Activated CD4-positive, alpha-beta T cell treated with anti-CD3 and anti-CD28 coated beads for 36 hours (primary cell): ENCODE measurements around the gene KIF21B. TPM values are rescaled to one million over a fixed set of nuclear protein-coding genes. Genes with fewer than 3 reads are reported as not detected.
A peak's percentile ranks its signal among the peaks of the same experiment; 100 is the strongest.
"Not testable (repeated sequence)": the region's sequence is repeated elsewhere in the genome, so short reads cannot be mapped to it uniquely, and the experiment has no call there.

Experiments used
- ATAC-seq: fragments of 200-7000 bp; cut with Tn5 transposase; one replicate; pipeline ENCODE4 v1.10.0; 2021; ENCODE audit warnings: mild to moderate bottlenecking, moderate library complexity
- CTCF ChIA-PET: fragments of 350-600 bp; sonication (Branson Sonifier 250); formaldehyde crosslinking; loops from one replicate; lab custom pipeline; 2021; ENCODE audit warnings: antibody characterized with exemption; lab: Charles Lee
- POLR2A ChIA-PET: fragments of 350-600 bp; sonication (Branson Sonifier 250); formaldehyde crosslinking; loops from one replicate; lab custom pipeline; 2021; ENCODE audit warnings: antibody characterized with exemption, inconsistent platforms; lab: Charles Lee
- DNase-seq: peaks from one replicate; pipeline ENCODE4 v3.0.0-alpha.2; 2020
- H3K27ac Mint-ChIP-seq: one replicate; pipeline ENCODE4 v1.8.0; 2021; ENCODE audit warnings: mixed read lengths
- H3K27me3 Mint-ChIP-seq: one replicate; pipeline ENCODE4 v1.8.0; 2021; ENCODE audit warnings: mixed read lengths
- H3K36me3 Mint-ChIP-seq: one replicate; pipeline ENCODE4 v1.8.0; 2021; ENCODE audit warnings: low read depth, mixed read lengths
- H3K4me1 Mint-ChIP-seq: one replicate; pipeline ENCODE4 v1.8.0; 2021; ENCODE audit warnings: mixed read lengths
- H3K4me3 Mint-ChIP-seq: one replicate; pipeline ENCODE4 v1.8.0; 2021; ENCODE audit warnings: mild to moderate bottlenecking, moderate library complexity, mixed read lengths
- H3K9me3 Mint-ChIP-seq: one replicate; pipeline ENCODE4 v1.8.0; 2021; ENCODE audit warnings: low read depth, mixed read lengths
- intact Hi-C, 2 experiments: fragments of 100-400 bp; cut with DNase I in 1 of 2; cut with micrococcal nuclease in 1 of 2; formaldehyde crosslinking; loops; one replicate each; pipeline versions ENCODE4 v1.14.2 to v1.15.1; 2022 to 2024; cut with DNase I, micrococcal nuclease
- total RNA-seq, 2 experiments: library from RNA; stranded (reverse); gene quantifications; one replicate each; pipeline ENCODE4 v1.2.3, GENCODE V29; 2021

Gene KIF21B
- total RNA-seq, 2 experiments from 2014 or later = 62.8 to 67.1 TPM

DNA sequence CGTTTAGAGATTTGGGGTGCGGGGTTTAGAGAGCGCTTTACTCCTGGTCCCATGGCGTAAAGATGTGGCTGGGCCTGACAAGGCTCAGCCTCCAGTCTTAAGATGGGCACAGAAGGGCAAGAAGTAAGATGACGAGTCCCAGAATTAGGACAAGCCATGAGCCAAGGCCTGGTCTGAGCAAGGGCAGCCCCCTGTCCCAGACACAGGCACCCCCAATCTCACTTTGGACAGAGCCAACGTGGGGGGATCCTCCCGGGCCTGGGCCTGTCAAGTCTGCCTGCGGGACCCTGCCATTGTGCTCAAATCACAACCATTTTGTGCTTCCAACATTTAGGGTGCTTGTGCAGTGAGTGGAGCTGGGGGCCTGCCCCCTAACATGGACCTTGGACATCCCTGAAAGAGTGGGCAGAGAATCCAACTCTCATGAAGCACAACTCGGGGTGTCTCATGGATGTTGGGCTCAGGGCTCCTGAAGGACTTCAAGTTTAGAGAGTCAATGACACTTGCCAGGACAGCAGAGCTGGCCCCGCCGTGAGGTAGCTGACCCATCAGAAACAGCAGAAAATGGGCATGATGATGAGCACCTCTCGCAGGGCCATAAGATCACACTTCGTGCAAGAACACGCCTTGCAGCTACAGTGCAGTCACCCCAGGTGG lies 52.6 kb downstream of the KIF21B start:
- no peak overlapping the region for H3K4me3 Mint-ChIP-seq
- intact Hi-C loops = loop anchor here in 1 of 2 experiments (5.0 kb wide), 1 partner anchor 251 kb away; no protein-coding TSS in a partner anchor
- POLR2A ChIA-PET = no interaction called here

DNA sequence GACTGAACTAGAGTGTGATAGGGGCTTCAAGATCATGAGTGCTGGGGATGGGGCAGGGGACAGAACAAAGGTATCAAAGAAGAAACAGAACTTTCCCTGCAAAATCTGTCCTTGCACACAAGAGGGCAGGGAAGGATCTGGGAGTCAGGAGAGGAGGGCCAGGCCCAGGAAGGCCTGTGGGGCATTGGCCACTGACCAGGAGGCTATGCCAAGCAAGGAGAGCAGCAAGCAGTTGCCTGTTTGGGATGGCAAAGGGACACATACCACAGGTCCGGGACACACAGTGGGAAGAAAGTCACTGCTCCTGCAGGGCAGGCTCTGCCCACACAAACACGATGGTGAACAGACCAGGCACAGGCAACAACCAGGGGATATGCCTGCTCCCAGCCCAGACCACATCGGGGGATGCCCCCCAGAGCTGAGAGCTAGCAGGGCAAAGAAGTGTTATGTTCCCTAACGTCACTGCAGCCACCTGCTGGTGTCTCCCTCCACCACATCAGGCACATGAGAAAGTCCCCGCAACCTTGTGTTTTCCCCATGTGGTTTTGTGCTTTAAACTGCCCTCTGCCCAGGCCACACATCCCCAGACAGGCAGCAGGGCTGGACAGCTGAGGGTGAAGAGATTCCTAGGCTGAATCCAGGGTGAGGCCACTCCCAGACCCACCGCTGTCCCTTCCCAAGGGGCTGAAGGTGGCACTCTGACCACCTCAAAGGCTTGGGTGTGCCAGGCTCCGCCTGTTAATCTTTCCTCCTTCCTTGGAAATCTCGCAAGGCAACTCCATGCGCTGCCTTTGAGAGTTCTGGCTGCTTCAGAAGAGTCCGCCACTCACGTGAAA lies 53.6 kb downstream of the KIF21B start:
- peak overlapping the region; percentile 9 for H3K27ac Mint-ChIP-seq
- intact Hi-C loops = loop anchor here in 1 of 2 experiments (5.0 kb wide), 1 partner anchor 252 kb away; no protein-coding TSS in a partner anchor
- H3K4me3 Mint-ChIP-seq = no peak overlapping the region
- ChIA-PET CTCF (interaction anchor here (0.7 to 4.1 kb wide), 4 partner anchors 10 to 73 kb away, joined by 3 to 66 read pairs (median 10); no protein-coding TSS in a partner anchor), POLR2A (no interaction called here)
- peak; percentile 59 for ATAC-seq
- peaks cover 21% of the 10 kb centered on the region for H3K36me3 Mint-ChIP-seq
- no peaks in the 10 kb centered on the region for H3K4me1 Mint-ChIP-seq
- H3K27me3 Mint-ChIP-seq = no peaks in the 10 kb centered on the region
- no peaks in the 10 kb centered on the region for H3K9me3 Mint-ChIP-seq
- DNase-seq = peak; percentile 50

More for the DNA sequence above, 52.6 kb downstream of the KIF21B start:
- DNase-seq (no peak), ATAC-seq (no peak)
- no peak overlapping the region for H3K27ac Mint-ChIP-seq
- peaks cover 21% of the 10 kb centered on the region for H3K36me3 Mint-ChIP-seq
- CTCF ChIA-PET = interaction anchor here (0.6 to 4.1 kb wide), 24 partner anchors 9 to 414 kb away, joined by 3 to 66 read pairs (median 5); no protein-coding TSS in a partner anchor
- no peaks in the 10 kb centered on the region for H3K9me3 Mint-ChIP-seq
- H3K4me1 Mint-ChIP-seq = no peaks in the 10 kb centered on the region
- H3K27me3 Mint-ChIP-seq = no peaks in the 10 kb centered on the region

DNA sequence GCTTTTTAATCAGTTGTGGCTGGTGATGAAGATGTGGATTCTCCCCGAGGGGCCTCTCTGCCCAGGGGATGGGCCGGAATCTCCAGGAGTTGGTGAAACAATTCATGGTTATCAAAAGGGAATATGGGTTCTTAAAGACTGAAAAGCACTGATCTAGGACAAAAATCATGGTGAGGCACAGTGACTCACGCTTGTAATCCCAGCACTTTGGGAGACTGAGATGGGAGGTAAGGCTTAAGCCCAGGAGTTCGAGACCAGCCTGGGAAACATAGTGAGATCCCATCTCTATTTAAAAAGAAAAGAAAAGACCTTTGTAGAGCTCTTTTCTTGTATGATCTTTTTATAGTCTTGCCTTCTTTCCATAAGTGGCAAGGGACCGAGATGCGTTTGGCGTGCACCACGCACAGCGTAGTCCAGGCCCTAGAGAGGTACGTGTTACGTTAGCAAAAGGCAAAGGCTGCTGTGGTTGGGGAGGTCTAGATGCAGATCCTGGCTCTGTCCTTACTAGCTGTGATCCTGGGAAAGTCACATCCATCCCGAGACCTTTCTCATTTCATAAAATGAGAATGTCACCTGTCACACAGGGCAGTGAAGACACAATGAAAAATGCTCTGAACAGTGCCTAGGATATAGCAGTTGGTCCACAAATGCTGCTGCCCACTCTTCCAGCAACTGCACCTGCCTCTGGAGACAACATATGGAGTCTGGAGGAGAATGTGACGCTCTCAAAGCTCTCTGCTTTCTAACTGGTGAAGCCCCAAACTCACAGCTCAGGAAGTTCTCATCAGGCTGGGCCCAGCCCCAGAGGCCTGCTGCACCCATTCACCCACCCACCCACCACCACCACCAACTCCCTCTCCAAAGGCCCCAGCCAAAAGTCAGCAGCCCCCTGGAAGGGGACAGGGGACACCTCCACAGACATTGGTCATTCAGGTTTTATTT lies 54.8 kb downstream of the KIF21B start:
- Mint-ChIP-seq H3K27me3 (no peaks in the 10 kb centered on the region), H3K36me3 (peaks cover 16% of the 10 kb centered on the region), H3K27ac (no peak overlapping the region), H3K9me3 (no peaks in the 10 kb centered on the region), H3K4me1 (no peaks in the 10 kb centered on the region), H3K4me3 (no peak overlapping the region)
- CTCF ChIA-PET = interaction anchor here (0.9 to 2.9 kb wide), 4 partner anchors 9 to 151 kb away, joined by 3 to 16 read pairs (median 5); no protein-coding TSS in a partner anchor
- DNase-seq = no peak
- ATAC-seq = no peak
- intact Hi-C loops = no loop called here
- POLR2A ChIA-PET = no interaction called here

DNA sequence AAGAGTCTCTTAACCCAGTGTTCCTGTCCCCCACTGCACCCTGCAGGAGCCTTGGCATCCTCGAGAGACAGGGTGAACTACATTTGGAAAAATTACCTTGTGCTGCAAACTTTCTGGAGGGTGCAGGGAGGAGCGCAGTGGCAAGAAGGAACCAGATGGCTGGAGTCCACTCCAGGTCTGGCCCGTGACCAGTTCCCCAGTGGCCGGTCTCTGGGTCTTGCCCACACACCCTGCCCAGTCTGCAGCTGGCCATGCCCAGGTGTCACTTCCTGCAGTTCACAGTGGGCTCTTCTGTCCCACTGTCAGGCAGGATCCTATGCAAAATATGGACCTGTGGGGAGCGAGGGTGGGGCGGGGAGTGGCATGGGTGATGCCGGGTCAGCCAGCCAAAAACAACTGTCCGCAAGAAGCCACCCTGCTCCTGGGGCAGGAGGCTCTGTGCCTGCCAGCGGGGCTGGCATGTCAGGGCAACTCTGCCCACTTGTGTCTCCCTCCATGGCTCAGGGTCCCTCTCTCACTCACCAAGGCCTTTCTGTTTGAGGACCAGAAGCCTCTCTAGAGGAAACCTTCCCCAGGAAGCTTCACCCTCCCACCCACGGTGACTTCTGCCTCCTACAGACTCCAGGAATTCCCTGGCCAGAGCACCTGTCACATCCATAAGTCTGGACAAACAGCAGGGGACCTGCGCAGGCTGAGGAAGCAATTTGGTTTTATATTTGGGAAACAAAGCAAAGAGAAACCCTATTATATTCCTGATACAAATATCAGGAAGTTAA lies 55.6 kb downstream of the KIF21B start:
- Mint-ChIP-seq H3K4me3 (no peak overlapping the region), H3K4me1 (no peaks in the 10 kb centered on the region), H3K27me3 (no peaks in the 10 kb centered on the region), H3K36me3 (peaks cover 12% of the 10 kb centered on the region), H3K27ac (no peak overlapping the region), H3K9me3 (no peaks in the 10 kb centered on the region)
- intact Hi-C loops = no loop called here
- no peak for ATAC-seq
- CTCF ChIA-PET = interaction anchor here (0.8 to 1.3 kb wide), 5 partner anchors 8 to 1203 kb away, joined by 3 to 7 read pairs (median 3); no protein-coding TSS in a partner anchor
- no peak for DNase-seq
- POLR2A ChIA-PET = no interaction called here

DNA sequence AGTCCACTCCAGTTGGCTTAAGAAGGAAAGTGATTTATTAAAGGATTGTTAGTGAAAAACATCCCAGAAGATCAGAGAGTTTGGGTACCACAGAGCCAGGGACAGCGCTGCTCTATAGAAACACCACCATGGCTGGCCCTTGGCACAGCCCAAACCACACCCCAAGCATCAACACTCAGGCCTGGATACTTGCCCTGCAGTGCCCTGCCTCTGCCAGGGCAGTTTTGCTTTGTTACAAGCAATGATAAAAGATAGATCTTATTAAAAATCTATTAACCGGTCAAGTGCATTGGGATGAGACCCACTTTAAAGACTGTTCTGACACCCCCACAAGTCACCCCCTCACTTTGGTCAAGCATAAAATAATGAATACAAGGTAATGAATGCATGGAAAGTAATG lies 56.6 kb downstream of the KIF21B start:
- H3K27ac Mint-ChIP-seq = no peak overlapping the region
- H3K9me3 Mint-ChIP-seq = no peaks in the 10 kb centered on the region
- H3K27me3 Mint-ChIP-seq = no peaks in the 10 kb centered on the region
- ChIA-PET CTCF (interaction anchor here (0.5 to 1.3 kb wide), 5 partner anchors 12 to 1204 kb away, joined by 3 read pairs; partner anchors contain the start of gene DDX59), POLR2A (no interaction called here)
- H3K4me1 Mint-ChIP-seq = no peaks in the 10 kb centered on the region
- H3K4me3 Mint-ChIP-seq = no peak overlapping the region
- DNase-seq (no peak), ATAC-seq (no peak)
- H3K36me3 Mint-ChIP-seq = peaks cover 8% of the 10 kb centered on the region
- intact Hi-C loops = no loop called here

DNA sequence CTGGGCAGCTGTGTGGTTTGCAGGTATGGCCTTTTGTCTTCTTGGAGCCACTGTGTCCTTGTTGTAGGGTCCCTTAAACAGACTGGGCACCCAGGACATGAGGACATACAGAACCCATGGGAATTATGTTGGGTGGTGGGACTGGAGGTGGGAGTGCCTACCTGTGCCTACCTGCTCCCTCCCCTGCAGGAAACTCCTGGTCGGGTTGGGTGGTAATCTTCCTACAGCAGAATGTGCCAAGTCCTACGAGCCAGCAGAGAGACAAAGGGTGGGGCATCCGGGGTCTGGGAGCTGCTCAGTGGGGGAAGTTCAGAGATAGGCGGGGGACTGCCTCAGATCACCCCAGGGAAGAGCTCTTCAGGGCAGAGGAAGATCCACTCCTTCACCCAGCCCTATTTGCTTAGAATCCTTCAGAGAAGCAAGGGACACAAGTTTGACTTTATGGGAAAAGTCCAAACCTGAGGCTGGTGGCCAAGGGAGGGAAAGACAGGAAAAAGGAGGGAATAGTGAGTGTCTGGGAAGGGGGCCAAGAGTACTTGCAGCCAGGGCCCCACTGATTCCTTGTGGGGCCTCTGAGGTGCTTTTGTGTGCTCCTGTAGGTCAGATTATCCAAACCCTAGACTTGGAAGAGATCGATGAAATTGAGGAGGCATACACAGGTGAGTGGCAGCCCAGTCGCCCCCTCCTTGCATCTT lies 58.3 kb downstream of the KIF21B start:
- H3K27me3 Mint-ChIP-seq = no peaks in the 10 kb centered on the region
- POLR2A ChIA-PET = interaction anchor here (0.6 to 0.7 kb wide), 2 partner anchors 106 to 343 kb away, joined by 3 to 4 read pairs; no protein-coding TSS in a partner anchor

DNA sequence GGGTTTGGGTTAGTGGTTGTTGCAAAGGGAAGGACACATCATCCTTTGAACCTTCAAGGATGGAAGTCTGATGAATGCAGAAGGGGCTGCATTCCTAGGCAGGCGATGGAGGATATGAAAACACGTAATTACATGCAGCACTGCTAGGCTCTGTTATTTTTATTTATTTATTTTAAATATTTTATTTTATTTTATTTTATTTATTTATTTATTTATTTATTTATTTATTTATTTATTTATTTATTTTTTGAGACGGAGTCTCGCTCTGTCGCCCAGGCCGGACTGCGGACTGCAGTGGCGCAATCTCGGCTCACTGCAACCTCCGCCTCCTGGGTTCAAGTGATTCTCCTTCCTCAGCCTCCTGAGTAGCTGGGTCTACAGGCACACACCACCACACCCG lies 59.6 kb downstream of the KIF21B start:
- H3K36me3 Mint-ChIP-seq, H3K4me1 Mint-ChIP-seq, H3K9me3 Mint-ChIP-seq, ATAC-seq, H3K4me3 Mint-ChIP-seq, DNase-seq, H3K27me3 Mint-ChIP-seq, POLR2A ChIA-PET, H3K27ac Mint-ChIP-seq, intact Hi-C loops: not testable (repeated sequence)
- CTCF ChIA-PET = interaction anchor here (0.6 to 1.6 kb wide), 3 partner anchors 8 to 62 kb away, joined by 3 to 4 read pairs (median 4); no protein-coding TSS in a partner anchor

More for the DNA sequence above, 58.3 kb downstream of the KIF21B start:
- CTCF ChIA-PET = interaction anchor here (0.8 kb wide), 1 partner anchor 343 kb away, joined by 3 read pairs; no protein-coding TSS in a partner anchor
- DNase-seq (no peak), ATAC-seq (no peak)
- no peaks in the 10 kb centered on the region for H3K9me3 Mint-ChIP-seq
- H3K4me3 Mint-ChIP-seq = no peak overlapping the region
- no peaks in the 10 kb centered on the region for H3K36me3 Mint-ChIP-seq
- H3K27ac Mint-ChIP-seq = no peak overlapping the region
- intact Hi-C loops = no loop called here
- no peaks in the 10 kb centered on the region for H3K4me1 Mint-ChIP-seq

DNA sequence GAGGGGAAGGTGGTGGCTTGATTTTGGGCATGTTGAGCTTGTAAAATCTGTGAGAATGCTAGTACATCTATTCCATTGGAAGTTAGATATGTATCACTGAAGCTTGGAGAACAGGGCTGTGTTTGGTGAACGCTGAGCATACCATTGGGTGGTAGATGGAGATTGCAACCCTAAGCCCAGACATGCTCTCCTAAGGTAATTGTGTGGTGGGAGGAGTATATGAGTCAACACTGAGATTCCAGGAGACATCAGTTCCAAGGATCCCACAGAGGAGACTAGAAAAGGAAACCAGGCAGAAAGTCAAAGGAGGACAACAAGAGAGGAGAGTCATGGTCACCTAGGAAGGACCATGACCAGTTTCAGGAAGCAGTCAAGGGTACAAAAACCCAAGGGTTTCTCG lies 60.4 kb downstream of the KIF21B start:
- H3K9me3 Mint-ChIP-seq = no peaks in the 10 kb centered on the region
- ATAC-seq (no peak), DNase-seq (no peak)
- H3K27ac Mint-ChIP-seq = no peak overlapping the region
- H3K4me1 Mint-ChIP-seq = no peaks in the 10 kb centered on the region
- H3K4me3 Mint-ChIP-seq = no peak overlapping the region
- H3K27me3 Mint-ChIP-seq = no peaks in the 10 kb centered on the region
- ChIA-PET CTCF (interaction anchor here (0.6 to 1.6 kb wide), 2 partner anchors 17 to 164 kb away, joined by 3 to 4 read pairs; no protein-coding TSS in a partner anchor), POLR2A (interaction anchor here (0.7 kb wide), 1 partner anchor 12 kb away, joined by 3 read pairs; no protein-coding TSS in a partner anchor)
- no peaks in the 10 kb centered on the region for H3K36me3 Mint-ChIP-seq
- intact Hi-C loops = no loop called here

DNA sequence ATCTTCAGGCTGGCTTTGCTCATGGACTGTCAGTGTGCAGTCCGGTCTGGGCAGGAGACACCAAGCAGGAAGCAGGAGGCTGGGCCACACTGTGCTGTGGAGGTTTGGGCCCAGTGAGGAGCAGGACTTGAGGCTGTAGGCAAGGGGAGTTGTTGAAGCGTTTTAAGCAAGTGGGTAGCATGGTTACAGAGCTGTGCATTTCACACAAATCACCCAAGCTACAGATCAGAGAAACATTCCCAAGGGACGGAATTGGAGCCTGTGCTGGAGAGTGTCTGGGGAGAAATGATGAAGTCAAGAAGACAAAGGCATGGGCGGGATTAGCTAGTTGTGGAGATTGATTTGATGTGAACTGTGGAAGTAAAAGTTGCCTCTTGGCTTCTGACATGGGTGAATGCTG lies 60.9 kb downstream of the KIF21B start:
- intact Hi-C loops = no loop called here
- Mint-ChIP-seq H3K9me3 (no peaks in the 10 kb centered on the region), H3K27ac (no peak overlapping the region), H3K4me1 (no peaks in the 10 kb centered on the region), H3K4me3 (no peak overlapping the region), H3K27me3 (no peaks in the 10 kb centered on the region), H3K36me3 (no peaks in the 10 kb centered on the region)
- ATAC-seq (no peak), DNase-seq (no peak)
- ChIA-PET POLR2A (interaction anchor here (0.7 kb wide), 1 partner anchor 13 kb away, joined by 3 read pairs; no protein-coding TSS in a partner anchor), CTCF (interaction anchor here (0.6 to 1.6 kb wide), 2 partner anchors 17 to 165 kb away, joined by 3 to 4 read pairs; no protein-coding TSS in a partner anchor)
